ENCODE data around the gene EEF1AKMT4.

GRCh38 chr3:184296616-184297015, 47.1 kb downstream of the EEF1AKMT4 start:
- TF ChIP-seq CTCF (conservative IDR thresholded peaks at IDR 0.05) (no peak), ZFX (IDR thresholded peaks at IDR 0.05) (no peak)
